Activated gamma-delta T cell treated with Interleukin-2 at 50 U/mL for 16 hours (primary cell): ENCODE data around the gene CD44.
"Not testable (repeated sequence)": the region's sequence is repeated elsewhere in the genome, so short reads cannot be mapped to it uniquely, and the experiment has no call there.

Experiments
- DNase-seq: peaks from one replicate; pipeline ENCODE4 v3.0.0-alpha.2; 2020

CD44 gene

GRCh38 chr11:35216962-35217678 is 78.1 kb downstream of the CD44 start:
- DNase-seq, result peak; percentile 29

DNA sequence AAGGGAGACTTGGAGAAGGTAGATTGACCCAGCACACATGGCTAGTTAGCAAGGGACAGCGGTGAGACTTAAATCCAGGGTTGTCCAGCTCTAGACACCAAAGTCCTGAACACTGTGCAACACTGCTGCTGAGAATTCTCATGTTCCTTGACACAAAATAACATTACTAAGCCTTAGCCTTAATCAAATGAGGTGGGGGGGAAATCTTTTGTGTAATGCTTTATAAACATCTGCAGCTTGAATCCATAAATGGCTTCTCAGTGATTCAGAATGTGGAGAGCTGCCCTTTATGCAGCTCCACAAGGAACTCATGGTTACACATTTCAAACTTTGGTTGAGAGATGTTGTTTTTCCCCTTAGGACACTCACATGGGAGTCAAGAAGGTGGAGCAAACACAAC is 80.0 kb downstream of the CD44 start:
- DNase-seq, result no peak

GRCh38 chr11:35223371-35223796 is 84.4 kb downstream of the CD44 start:
- DNase-seq, result no peak

- no peak for DNase-seq
Measured at GRCh38 chr11:35223991-35224390, 85.0 kb downstream of the CD44 start.

- no peak for DNase-seq
Measured at GRCh38 chr11:35225946-35226520, 87.1 kb downstream of the CD44 start.

DNA sequence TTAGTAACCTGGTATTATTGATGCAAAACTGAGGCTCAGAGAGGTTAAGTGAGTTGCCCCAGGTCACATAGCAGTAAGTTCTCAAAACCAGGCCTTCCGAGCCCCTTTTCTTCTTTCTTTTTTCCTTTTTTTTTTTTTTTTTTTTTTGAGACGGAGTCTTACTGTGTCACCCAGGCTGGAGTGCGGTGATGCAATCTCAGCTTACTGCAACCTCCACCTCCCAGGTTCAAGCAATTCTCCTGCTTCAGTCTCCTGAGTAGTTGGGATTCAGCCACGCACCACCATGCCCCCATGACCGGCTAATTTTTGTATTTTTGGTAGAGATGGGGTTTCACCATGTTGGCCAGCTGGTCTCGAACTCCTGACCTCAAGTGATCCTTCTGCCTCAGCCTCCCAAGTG is 87.8 kb downstream of the CD44 start:
- DNase-seq, result not testable (repeated sequence)

GRCh38 chr11:35227576-35228327 is 88.8 kb downstream of the CD44 start:
- DNase-seq, result no peak

DNA sequence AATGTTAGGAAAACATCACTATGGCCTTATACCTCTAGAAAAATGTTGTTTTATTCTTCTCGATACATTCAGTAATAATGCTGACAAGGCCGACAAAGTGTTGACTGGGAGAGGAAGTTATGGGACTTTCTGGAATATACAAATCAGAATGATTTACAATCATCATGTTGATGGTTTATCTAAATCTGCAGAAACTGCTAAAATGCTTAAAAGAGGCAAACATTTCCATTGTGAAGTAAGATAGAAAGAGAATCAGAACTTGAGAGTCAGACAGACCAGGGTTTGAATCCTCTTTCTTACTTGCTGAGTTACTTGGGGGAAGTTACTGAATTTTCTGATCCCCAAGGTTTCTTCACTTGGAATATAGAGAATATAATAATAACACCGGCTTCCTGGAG is 89.4 kb downstream of the CD44 start:
- DNase-seq, result no peak

- no peak for DNase-seq
Measured at GRCh38 chr11:35230388-35230787, 91.4 kb downstream of the CD44 start.

DNA sequence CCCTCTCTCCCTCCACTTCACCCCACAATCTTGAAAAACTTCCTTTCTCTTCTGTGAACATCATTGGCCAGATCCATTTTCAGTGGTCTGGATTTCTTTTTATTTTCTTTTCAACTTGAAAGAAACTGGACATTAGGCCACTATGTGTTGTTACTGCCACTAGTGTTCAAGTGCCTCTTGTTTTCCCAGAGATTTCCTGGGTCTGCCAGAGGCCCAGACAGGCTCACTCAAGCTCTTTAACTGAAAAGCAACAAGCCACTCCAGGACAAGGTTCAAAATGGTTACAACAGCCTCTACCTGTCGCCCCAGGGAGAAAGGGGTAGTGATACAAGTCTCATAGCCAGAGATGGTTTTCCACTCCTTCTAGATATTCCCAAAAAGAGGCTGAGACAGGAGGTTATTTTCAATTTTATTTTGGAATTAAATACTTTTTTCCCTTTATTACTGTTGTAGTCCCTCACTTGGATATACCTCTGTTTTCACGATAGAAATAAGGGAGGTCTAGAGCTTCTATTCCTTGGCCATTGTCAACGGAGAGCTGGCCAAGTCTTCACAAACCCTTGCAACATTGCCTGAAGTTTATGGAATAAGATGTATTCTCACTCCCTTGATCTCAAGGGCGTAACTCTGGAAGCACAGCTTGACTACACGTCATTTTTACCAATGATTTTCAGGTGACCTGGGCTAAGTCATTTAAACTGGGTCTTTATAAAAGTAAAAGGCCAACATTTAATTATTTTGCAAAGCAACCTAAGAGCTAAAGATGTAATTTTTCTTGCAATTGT is 92.3 kb downstream of the CD44 start:
- DNase-seq, result no peak

- no peak for DNase-seq
Measured at GRCh38 chr11:35232891-35233330, 93.9 kb downstream of the CD44 start.

- no peak for DNase-seq
Measured at GRCh38 chr11:35233518-35233917, 94.5 kb downstream of the CD44 start.

- DNase-seq, result no peak
Measured at GRCh38 chr11:35234460-35235156, 95.6 kb downstream of the CD44 start.

DNA sequence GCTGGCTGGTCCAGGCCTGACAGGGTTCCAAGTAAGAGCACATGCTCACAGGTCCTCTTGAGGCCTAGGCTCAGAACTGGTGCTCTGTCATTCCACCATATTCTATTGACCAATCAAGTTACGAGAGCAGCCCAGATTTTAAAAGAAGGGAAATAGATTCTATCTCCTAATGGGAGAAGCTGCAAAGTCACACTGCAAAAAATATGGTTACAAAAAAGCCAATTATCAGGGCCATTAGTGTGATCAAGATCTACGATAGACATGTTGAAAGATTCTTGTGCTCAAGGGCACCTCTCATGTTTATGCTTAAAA is 96.1 kb downstream of the CD44 start:
- no peak for DNase-seq

DNA sequence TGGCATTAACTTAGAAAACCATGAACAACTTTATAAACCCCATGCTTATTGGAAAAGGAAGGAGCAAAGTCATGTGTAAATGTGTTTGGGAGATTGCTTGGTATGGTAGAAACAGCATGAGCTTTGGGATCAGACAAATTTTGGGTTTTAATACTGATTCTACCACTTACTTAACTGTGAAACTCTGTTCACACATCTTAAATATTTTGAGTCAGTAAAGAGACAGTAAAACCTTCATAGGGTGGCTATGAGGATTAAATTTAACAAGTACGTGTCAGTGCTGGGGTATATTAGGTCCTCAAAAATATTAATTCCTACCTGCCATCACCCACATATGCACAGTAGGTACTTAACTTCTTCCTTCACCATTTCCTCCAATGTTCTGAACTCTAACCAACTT is 96.5 kb downstream of the CD44 start:
- DNase-seq, result no peak

DNA sequence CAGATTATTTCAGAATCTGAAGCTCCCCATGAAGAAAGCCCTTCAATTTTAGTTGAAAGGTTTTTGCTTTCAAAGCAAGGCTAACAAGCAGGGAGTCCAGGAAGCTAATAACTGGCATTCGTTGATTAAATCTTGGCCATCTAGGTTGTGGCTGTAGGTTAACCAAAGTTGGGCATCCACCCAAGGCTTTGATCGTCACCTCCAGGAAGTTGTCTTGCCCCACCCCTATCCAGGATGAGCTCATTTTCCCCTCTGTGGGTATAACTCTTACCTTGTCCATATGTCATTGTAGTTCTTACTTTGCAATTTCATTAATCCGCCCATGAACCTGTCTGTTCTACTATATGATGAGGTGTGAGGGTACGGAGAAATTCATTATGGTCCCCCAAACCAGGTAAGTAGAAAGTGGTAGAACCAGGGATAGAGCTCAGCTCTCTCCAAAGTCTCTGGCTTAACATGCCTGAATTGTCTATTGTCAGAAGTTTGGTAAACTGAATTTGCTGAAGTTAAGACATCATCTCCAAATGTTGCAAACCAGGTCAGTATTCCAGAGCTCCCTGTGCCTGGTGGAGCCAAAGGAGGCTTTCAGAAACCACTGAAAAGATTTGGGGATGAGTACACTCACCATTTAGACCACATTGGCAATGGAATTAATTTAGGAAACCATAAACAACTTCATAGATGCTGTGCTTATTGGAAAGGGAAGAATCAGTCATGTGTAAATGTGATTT is 97.1 kb downstream of the CD44 start:
- DNase-seq, result peak; percentile 66

- no peak for DNase-seq
Measured at GRCh38 chr11:35236667-35237003, 97.7 kb downstream of the CD44 start.

DNA sequence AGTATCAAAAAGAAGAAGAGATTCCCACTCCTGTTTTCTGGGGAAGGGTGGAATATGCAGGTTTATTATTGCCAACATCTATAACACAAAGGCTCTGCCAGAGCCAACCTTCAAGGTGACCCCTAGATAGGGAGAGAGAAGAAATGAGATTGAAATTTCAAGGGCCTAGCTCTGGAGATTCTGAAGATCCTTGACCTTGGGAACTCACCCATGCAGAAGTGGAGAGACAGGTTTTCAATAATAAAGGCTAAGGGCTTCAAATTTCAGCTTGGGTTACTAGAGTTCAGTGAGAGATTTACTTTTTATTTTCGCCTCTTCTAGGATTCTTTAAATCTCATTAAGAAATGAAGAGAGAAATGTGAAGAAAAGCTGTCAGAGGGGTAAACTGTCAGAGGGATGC is 98.4 kb downstream of the CD44 start:
- no peak for DNase-seq

DNA sequence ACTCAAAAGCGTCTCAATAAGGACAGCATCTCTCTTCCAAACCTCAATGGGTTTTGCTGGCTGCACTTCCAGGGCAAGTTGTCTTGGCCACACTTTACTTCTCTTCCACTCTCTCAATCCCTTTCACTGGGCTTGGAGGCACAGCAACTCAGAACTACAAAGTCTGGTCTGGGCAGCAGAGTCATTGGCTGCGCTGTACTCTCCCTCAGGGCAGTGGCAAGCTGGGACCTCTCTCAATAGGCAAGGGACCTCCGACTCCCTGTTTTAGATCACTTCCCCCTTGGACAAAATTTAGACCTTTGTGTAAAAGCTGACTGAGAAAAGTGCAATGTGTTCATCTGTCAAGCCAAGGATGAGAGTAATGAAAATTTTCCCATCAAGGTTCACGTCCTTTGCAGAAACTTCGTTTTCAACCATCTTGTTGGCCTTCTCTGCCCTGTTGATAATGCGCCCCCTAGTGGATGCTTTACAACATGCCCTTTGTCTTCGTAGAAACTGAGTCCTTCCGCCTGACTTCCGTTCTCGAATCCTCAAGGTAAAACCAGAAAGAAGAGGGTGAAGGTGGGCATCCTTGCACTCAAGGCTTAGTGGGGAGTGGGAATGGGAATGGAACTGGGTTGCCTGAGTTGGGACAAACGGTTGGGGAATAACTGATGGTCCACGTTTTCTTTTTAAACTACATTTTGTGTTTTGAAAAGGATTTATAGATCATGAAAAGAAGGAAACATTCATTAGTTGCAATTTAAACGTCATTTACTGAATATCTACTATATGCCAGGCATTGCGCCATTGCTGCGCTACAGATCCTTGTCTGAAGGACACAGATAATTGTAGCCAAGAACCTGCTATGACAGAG is 99.1 kb downstream of the CD44 start:
- DNase-seq, result peak; percentile 41

- no peak for DNase-seq
Measured at GRCh38 chr11:35238882-35239281, 99.9 kb downstream of the CD44 start.

- no peak for DNase-seq
Measured at GRCh38 chr11:35239471-35240075, 100.6 kb downstream of the CD44 start.
